Caco-2 (cell line): ENCODE results near the gene PDE9A. TPM values are rescaled to one million over a fixed set of nuclear protein-coding genes. Genes with fewer than 3 reads are reported as not detected.

Experiments
- BruUV-seq: library from RNA; stranded (reverse); fragments of 400-500 nt; replicated peaks from 2 replicates; lab custom pipeline; 2021; lab: Mats Ljungman, UMichigan
- CTCF ChIA-PET: fragments of 300-600 bp; sonication (Branson Sonifier 250); formaldehyde crosslinking; loops from one replicate; lab custom pipeline; 2022; ENCODE audit warnings: antibody characterized with exemption; lab: Charles Lee
- POLR2A ChIA-PET: fragments of 300-600 bp; sonication (Branson Sonifier 250); formaldehyde crosslinking; loops from one replicate; lab custom pipeline; 2022; ENCODE audit warnings: antibody characterized with exemption; lab: Charles Lee
- DNase-seq, 2 experiments: peaks; one replicate each; pipeline versions ENCODE4 v3.0.0 to v3.0.0-alpha.2; 2020 to 2022
- H3K27me3 ChIP-seq: replicated peaks from 2 replicates; pipeline ENCODE4 v1.6.0; 2011; ENCODE audit warnings: low read length; ENCODE audit not compliant: control insufficient read depth, insufficient read depth
- H3K36me3 ChIP-seq: 2 replicates; pipeline ENCODE4 v1.5.1; 2011; ENCODE audit warnings: low read length; ENCODE audit not compliant: control insufficient read depth, insufficient read depth
- H3K4me1 ChIP-seq: fragments of 250-450 bp; sonication (Bioruptor Pico); 2 replicates; pipeline ENCODE4 v1.5.1; 2020; ENCODE audit warnings: mild to moderate bottlenecking
- H3K4me3 ChIP-seq: 2 replicates; pipeline ENCODE4 v1.5.1; 2011; ENCODE audit warnings: low read depth, mild to moderate bottlenecking, control low read depth, low read length
- H3K9me3 ChIP-seq: fragments of 250-450 bp; sonication (Bioruptor Pico); 2 replicates; pipeline ENCODE4 v1.5.1; 2020; ENCODE audit warnings: mild to moderate bottlenecking, moderate library complexity
- H3K27ac Mint-ChIP-seq: one replicate; pipeline ENCODE4 v1.8.0; 2022; ENCODE audit warnings: mixed read lengths; ENCODE audit not compliant: unreplicated experiment
- H3K27me3 Mint-ChIP-seq: one replicate; pipeline ENCODE4 v1.8.0; 2022; ENCODE audit warnings: mixed read lengths; ENCODE audit not compliant: insufficient read depth, unreplicated experiment
- H3K36me3 Mint-ChIP-seq: one replicate; pipeline ENCODE4 v1.8.0; 2022; ENCODE audit warnings: mild to moderate bottlenecking, mixed read lengths; ENCODE audit not compliant: insufficient read depth, unreplicated experiment
- H3K4me1 Mint-ChIP-seq: one replicate; pipeline ENCODE4 v1.8.0; 2022; ENCODE audit warnings: low read depth, mixed read lengths; ENCODE audit not compliant: unreplicated experiment
- H3K4me3 Mint-ChIP-seq: one replicate; pipeline ENCODE4 v1.8.0; 2022; ENCODE audit warnings: mild to moderate bottlenecking, moderate library complexity, mixed read lengths; ENCODE audit not compliant: unreplicated experiment
- H3K9me3 Mint-ChIP-seq: one replicate; pipeline ENCODE4 v1.8.0; 2022; ENCODE audit warnings: mixed read lengths; ENCODE audit not compliant: unreplicated experiment
- intact Hi-C: fragments of 100-400 bp; cut with micrococcal nuclease; formaldehyde crosslinking; loops from one replicate; pipeline ENCODE4 v1.10.0; 2022; ENCODE audit not compliant: unreplicated experiment
- total RNA-seq: library from RNA; stranded (reverse); gene quantifications from 2 replicates; pipeline ENCODE4 v1.2.3, GENCODE V29; 2022
- TF ChIP-seq, protein P1 (sequence below), 2 experiments: fragments of 200-600 bp in 1 of 2; IDR thresholded peaks; 1 replicate in 1 of 2; 2 replicates in 1 of 2; pipeline versions ENCODE4 v1.5.1 to v1.8.0; 2011 to 2022; ENCODE audit warnings: antibody characterized with exemption in 1 of 2, control low read depth in 1 of 2, inconsistent platforms in 1 of 2, low read depth in 1 of 2, low read length in 1 of 2, mild to moderate bottlenecking in 1 of 2, moderate library complexity in 1 of 2; ENCODE audit not compliant: insufficient read depth in 1 of 2, severe bottlenecking in 1 of 2, unreplicated experiment in 1 of 2

PDE9A gene
- total RNA-seq, 1 experiment from 2014 or later, result 9.7 TPM

GRCh38 chr21:42629933-42630589, 23.4 kb upstream of the PDE9A start:
- no peaks in the 10 kb centered on the region for H3K27me3 ChIP-seq
- H3K4me3 ChIP-seq, result no peak overlapping the region
- no peak for DNase-seq
- ChIA-PET CTCF (no interaction called here), POLR2A (no interaction called here)
- H3K27me3 Mint-ChIP-seq, result no peaks in the 10 kb centered on the region
- TF ChIP-seq, protein P1, sequence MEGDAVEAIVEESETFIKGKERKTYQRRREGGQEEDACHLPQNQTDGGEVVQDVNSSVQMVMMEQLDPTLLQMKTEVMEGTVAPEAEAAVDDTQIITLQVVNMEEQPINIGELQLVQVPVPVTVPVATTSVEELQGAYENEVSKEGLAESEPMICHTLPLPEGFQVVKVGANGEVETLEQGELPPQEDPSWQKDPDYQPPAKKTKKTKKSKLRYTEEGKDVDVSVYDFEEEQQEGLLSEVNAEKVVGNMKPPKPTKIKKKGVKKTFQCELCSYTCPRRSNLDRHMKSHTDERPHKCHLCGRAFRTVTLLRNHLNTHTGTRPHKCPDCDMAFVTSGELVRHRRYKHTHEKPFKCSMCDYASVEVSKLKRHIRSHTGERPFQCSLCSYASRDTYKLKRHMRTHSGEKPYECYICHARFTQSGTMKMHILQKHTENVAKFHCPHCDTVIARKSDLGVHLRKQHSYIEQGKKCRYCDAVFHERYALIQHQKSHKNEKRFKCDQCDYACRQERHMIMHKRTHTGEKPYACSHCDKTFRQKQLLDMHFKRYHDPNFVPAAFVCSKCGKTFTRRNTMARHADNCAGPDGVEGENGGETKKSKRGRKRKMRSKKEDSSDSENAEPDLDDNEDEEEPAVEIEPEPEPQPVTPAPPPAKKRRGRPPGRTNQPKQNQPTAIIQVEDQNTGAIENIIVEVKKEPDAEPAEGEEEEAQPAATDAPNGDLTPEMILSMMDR (IDR thresholded peaks at IDR 0.05; ENCODE audit: insufficient read depth in 1 of 2, low read depth in 1 of 2, low read length in 1 of 2, severe bottlenecking in 1 of 2, unreplicated experiment in 1 of 2), result no peak
- no peaks in the 10 kb centered on the region for H3K4me1 Mint-ChIP-seq
- no peak overlapping the region for H3K27ac Mint-ChIP-seq
- H3K4me1 ChIP-seq, result peaks cover 5% of the 10 kb centered on the region
- no peaks in the 10 kb centered on the region; the same call in 1 of the 2 replicates for H3K9me3 ChIP-seq
- H3K4me3 Mint-ChIP-seq, result no peak overlapping the region
- H3K36me3 ChIP-seq, result no peaks in the 10 kb centered on the region
- H3K9me3 Mint-ChIP-seq, result no peaks in the 10 kb centered on the region
- BruUV-seq, result no TSS peak
- intact Hi-C loops, result no loop called here
- no peaks in the 10 kb centered on the region for H3K36me3 Mint-ChIP-seq

- DNase-seq, result no peak
- Histone ChIP-seq H3K9me3 (no peaks in the 10 kb centered on the region; the same call in 1 of the 2 replicates), H3K27me3 (no peaks in the 10 kb centered on the region), H3K4me3 (no peak overlapping the region), H3K4me1 (no peaks in the 10 kb centered on the region), H3K36me3 (no peaks in the 10 kb centered on the region)
- H3K36me3 Mint-ChIP-seq, result no peaks in the 10 kb centered on the region
- no peaks in the 10 kb centered on the region for H3K4me1 Mint-ChIP-seq
- intact Hi-C loops, result no loop called here
- no TSS peak for BruUV-seq
- TF ChIP-seq, protein P1 (IDR thresholded peaks at IDR 0.05; ENCODE audit: insufficient read depth in 1 of 2, low read depth in 1 of 2, low read length in 1 of 2, severe bottlenecking in 1 of 2, unreplicated experiment in 1 of 2), result no peak
- POLR2A ChIA-PET, result no interaction called here
- CTCF ChIA-PET, result no interaction called here
- H3K27me3 Mint-ChIP-seq, result no peaks in the 10 kb centered on the region
- H3K4me3 Mint-ChIP-seq, result no peak overlapping the region
- H3K9me3 Mint-ChIP-seq, result no peaks in the 10 kb centered on the region
- H3K27ac Mint-ChIP-seq, result no peak overlapping the region
These were observed 22.8 kb upstream of the PDE9A start for GRCh38 chr21:42630626-42631025.

DNA sequence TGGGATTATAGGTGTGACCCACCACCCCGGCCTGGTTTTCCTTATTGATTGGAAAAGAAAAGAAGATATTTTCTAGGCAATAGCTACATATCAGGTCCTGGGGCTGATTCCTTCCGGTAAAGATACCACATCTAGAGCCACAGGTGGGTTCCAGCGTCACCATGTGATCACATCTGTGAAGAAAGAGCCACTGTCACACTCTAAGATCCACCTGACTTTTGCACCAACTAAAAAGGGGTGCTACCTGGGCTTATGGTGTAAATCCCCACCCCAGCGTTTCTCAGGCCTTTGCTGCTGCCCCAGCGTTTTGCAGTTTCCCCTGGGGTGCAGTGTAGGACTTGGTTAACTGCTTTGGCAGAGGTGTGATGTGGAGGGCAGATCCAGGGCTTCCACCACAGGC, 22.3 kb upstream of the PDE9A start:
- intact Hi-C loops, result no loop called here

More for the DNA sequence above, 22.3 kb upstream of the PDE9A start:
- no peak for DNase-seq
- Mint-ChIP-seq H3K9me3 (no peaks in the 10 kb centered on the region), H3K4me3 (no peak overlapping the region), H3K27ac (no peak overlapping the region), H3K4me1 (no peaks in the 10 kb centered on the region), H3K36me3 (no peaks in the 10 kb centered on the region), H3K27me3 (no peaks in the 10 kb centered on the region)
- POLR2A ChIA-PET, result no interaction called here
- CTCF ChIA-PET, result no interaction called here
- no peak overlapping the region for H3K4me3 ChIP-seq
- no peaks in the 10 kb centered on the region for H3K27me3 ChIP-seq
- no peaks in the 10 kb centered on the region; the same call in 1 of the 2 replicates for H3K9me3 ChIP-seq
- H3K4me1 ChIP-seq, result no peaks in the 10 kb centered on the region
- BruUV-seq, result no TSS peak
- TF ChIP-seq, protein P1 (IDR thresholded peaks at IDR 0.05; ENCODE audit: insufficient read depth in 1 of 2, low read depth in 1 of 2, low read length in 1 of 2, severe bottlenecking in 1 of 2, unreplicated experiment in 1 of 2), result no peak
- H3K36me3 ChIP-seq, result no peaks in the 10 kb centered on the region
